Measurements from ENCODE around the gene MAZ. TPM values are rescaled to one million over a fixed set of nuclear protein-coding genes. Genes with fewer than 3 reads are reported as not detected.
A peak's percentile ranks its signal among the peaks of the same experiment; 100 is the strongest.

MAZ gene
- total and polyA plus RNA-seq, 7 donors = 94.9 to 193 (median 131) TPM

DNA sequence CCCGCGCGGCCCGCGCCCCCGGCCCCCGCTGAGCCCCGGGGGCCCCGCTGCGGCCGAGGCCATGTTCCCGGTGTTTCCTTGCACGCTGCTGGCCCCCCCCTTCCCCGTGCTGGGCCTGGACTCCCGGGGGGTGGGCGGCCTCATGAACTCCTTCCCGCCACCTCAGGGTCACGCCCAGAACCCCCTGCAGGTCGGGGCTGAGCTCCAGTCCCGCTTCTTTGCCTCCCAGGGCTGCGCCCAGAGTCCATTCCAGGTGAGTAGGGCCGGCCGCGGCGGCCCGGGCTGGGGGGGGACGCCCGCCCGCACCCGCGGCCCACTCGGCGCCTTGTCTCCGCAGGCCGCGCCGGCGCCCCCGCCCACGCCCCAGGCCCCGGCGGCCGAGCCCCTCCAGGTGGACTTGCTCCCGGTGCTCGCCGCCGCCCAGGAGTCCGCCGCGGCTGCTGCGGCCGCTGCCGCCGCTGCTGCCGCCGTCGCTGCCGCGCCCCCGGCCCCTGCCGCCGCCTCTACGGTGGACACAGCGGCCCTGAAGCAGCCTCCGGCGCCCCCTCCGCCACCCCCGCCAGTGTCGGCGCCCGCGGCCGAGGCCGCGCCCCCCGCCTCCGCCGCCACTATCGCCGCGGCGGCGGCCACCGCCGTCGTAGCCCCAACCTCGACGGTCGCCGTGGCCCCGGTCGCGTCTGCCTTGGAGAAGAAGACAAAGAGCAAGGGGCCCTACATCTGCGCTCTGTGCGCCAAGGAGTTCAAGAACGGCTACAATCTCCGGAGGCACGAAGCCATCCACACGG is 504 bp downstream of the MAZ start:
- H3K36me3 ChIP-seq (ENCODE audit: insufficient read depth in 1 of 2, low read depth in 1 of 2) = peaks cover 0 to 19% of the 10 kb centered on the region in 2 donors

DNA sequence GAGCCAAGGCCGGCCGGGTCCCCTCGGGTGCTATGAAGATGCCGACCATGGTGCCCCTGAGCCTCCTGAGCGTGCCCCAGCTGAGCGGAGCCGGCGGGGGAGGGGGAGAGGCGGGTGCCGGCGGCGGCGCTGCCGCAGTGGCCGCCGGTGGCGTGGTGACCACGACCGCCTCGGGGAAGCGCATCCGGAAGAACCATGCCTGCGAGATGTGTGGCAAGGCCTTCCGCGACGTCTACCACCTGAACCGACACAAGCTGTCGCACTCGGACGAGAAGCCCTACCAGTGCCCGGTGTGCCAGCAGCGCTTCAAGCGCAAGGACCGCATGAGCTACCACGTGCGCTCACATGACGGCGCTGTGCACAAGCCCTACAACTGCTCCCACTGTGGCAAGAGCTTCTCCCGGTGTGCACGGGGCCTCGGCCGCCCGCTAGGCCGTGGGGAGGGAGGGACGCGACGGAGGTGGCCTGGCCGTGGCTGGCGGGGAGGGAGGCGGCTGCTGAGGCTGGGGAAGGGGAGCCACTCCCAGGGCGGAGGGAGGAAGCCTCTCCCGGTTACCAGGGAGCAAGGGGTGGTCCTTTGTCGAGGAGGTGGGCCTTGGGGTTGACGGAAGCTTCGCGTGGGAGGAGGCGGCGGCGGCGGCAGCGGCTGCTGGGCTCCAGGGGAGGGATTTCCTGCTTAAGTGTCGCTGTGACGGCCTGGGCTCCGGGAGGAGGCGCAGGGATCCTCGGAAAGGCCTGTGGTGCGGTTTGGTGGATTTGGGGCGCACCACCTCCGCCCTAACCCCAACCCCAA is 1.3 kb downstream of the MAZ start:
- ATAC-seq (peak; percentile 11 to 44 (median 26)), DNase-seq (peak; percentile 86 to 94)
- H3K27me3 ChIP-seq (ENCODE audit: insufficient read depth in 3 of 3, low read length in 2 of 3) = no peaks in the 10 kb centered on the region
- TF ChIP-seq, protein P1, sequence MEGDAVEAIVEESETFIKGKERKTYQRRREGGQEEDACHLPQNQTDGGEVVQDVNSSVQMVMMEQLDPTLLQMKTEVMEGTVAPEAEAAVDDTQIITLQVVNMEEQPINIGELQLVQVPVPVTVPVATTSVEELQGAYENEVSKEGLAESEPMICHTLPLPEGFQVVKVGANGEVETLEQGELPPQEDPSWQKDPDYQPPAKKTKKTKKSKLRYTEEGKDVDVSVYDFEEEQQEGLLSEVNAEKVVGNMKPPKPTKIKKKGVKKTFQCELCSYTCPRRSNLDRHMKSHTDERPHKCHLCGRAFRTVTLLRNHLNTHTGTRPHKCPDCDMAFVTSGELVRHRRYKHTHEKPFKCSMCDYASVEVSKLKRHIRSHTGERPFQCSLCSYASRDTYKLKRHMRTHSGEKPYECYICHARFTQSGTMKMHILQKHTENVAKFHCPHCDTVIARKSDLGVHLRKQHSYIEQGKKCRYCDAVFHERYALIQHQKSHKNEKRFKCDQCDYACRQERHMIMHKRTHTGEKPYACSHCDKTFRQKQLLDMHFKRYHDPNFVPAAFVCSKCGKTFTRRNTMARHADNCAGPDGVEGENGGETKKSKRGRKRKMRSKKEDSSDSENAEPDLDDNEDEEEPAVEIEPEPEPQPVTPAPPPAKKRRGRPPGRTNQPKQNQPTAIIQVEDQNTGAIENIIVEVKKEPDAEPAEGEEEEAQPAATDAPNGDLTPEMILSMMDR (IDR thresholded peaks at IDR 0.05) = peak; percentile 32
- WGBS, 3 donors = 10 to 14% (median 13%) methylated on average over 58 to 69 of the region's 69 CpGs
- H3K4me1 ChIP-seq = peaks cover 53% of the 10 kb centered on the region
- no peaks in the 10 kb centered on the region for H3K9me3 ChIP-seq
- H3K27ac ChIP-seq = peak overlapping the region; percentile 89
- peaks cover 0 to 19% of the 10 kb centered on the region in 2 donors for H3K36me3 ChIP-seq (ENCODE audit: insufficient read depth in 1 of 2, low read depth in 1 of 2)
- peak overlapping the region; percentile 71 for H3K4me3 ChIP-seq
- intact Hi-C loops (cut with DNase I) = loop anchor here in 1 of 2 donors (1.0 to 5.0 kb wide), 2 partner anchors 41 to 210 kb away; no protein-coding TSS in a partner anchor

More for the DNA sequence above, 504 bp downstream of the MAZ start:
- H3K9me3 ChIP-seq = no peaks in the 10 kb centered on the region
- ATAC-seq (no peak), DNase-seq (peak; percentile 67 to 76)
- 1 to 5% (median 2%) methylated on average over 33 to 99 of the region's 99 CpGs for WGBS, 3 donors
- TF ChIP-seq, protein P1 (IDR thresholded peaks at IDR 0.05) = no peak
- H3K27ac ChIP-seq = peak overlapping the region; percentile 89
- H3K4me1 ChIP-seq = peaks cover 49% of the 10 kb centered on the region
- H3K4me3 ChIP-seq = peak overlapping the region; percentile 71
- intact Hi-C loops (cut with DNase I) = loop anchor here in 1 of 2 donors (1.0 to 5.0 kb wide), 2 partner anchors 41 to 210 kb away; no protein-coding TSS in a partner anchor
- no peaks in the 10 kb centered on the region for H3K27me3 ChIP-seq (ENCODE audit: insufficient read depth in 3 of 3, low read length in 2 of 3)

DNA sequence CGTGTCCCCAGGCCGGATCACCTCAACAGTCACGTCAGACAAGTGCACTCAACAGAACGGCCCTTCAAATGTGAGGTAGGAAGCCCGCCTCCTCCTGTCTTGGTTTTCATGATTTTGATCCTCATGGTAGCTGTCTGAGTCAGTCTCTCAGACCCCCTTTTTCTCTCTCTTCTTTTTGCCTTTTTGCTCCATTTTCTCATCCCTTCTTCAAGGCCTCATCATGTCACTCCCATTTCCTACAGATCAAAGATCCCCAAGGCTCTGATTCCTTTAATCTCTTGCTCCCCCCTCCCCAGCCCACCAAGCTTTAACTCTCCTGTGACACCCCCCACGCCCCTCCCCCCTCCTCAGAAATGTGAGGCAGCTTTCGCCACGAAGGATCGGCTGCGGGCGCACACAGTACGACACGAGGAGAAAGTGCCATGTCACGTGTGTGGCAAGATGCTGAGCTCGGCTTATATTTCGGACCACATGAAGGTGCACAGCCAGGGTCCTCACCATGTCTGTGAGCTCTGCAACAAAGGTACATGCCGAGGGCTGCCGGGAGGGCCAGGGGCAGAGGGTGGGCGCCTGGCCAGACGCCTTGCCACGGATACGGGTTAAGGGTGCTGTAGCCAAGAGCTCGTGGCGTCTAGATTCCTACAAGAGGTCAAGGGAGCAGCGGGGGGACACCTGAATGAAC is 2.0 kb downstream of the MAZ start:
- TF ChIP-seq, protein P1 (IDR thresholded peaks at IDR 0.05) = no peak
- Histone ChIP-seq H3K36me3 (ENCODE audit: insufficient read depth in 1 of 2, low read depth in 1 of 2) (peaks cover 0 to 19% of the 10 kb centered on the region in 2 donors), H3K27ac (peak overlapping the region; percentile 89), H3K9me3 (no peaks in the 10 kb centered on the region), H3K27me3 (ENCODE audit: insufficient read depth in 3 of 3, low read length in 2 of 3) (no peaks in the 10 kb centered on the region), H3K4me1 (peaks cover 53% of the 10 kb centered on the region), H3K4me3 (peak overlapping the region; percentile 71)
- intact Hi-C loops (cut with DNase I) = loop anchor here in 1 of 2 donors (5.0 kb wide), 1 partner anchor 211 kb away; no protein-coding TSS in a partner anchor
- ATAC-seq (no peak), DNase-seq (peak in 1 of 2 donors; percentile 59)
- 45 to 65% (median 52%) methylated on average over 25 of the region's 25 CpGs for WGBS, 3 donors

DNA sequence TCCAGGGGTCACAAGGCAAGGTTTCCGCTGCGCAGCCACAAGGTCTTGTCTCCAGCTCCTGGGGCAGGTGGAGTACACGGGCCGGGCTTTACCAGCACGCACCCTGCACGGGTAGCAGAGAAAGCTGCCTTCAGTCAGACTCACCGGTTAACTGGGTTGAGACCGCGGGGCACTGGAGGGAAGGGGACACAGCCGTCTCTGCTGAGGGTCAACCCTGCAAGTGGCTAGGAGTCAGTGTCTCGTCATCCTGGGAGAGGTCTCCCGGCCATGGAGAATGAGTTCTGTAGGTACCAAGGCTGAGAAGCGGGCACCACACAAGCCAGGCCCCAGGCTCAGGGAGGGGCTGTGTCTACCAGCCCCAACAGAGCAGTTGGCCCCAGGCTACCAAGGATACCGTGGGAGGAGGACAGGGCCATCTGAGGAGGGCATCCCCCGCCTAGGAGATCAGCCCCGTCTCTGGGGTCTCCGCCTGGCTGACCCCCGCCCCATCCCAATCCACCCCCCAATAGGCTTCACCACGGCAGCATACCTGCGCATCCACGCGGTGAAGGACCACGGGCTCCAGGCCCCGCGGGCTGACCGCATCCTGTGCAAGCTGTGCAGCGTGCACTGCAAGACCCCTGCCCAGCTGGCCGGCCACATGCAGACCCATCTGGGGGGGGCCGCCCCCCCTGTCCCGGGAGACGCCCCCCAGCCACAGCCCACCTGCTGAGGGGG is 2.9 kb downstream of the MAZ start:
- Histone ChIP-seq H3K4me1 (peaks cover 46% of the 10 kb centered on the region), H3K9me3 (no peaks in the 10 kb centered on the region), H3K4me3 (peak overlapping the region; percentile 71), H3K27ac (peak overlapping the region; percentile 89), H3K36me3 (ENCODE audit: insufficient read depth in 1 of 2, low read depth in 1 of 2) (peaks cover 0 to 19% of the 10 kb centered on the region in 2 donors), H3K27me3 (ENCODE audit: insufficient read depth in 3 of 3, low read length in 2 of 3) (no peaks in the 10 kb centered on the region)
- TF ChIP-seq, protein P1 (IDR thresholded peaks at IDR 0.05) = no peak
- ATAC-seq = no peak
- WGBS, 3 donors = 78 to 84% (median 79%) methylated on average over 22 to 31 of the region's 31 CpGs
- DNase-seq = peak in 1 of 2 donors; percentile 65
- intact Hi-C loops (cut with DNase I) = loop anchor here in 1 of 2 donors (5.0 kb wide), 1 partner anchor 212 kb away; no protein-coding TSS in a partner anchor
